Endothelial cell of umbilical vein (primary cell): ENCODE results near the gene RTN4RL1. TPM values are rescaled to one million over a fixed set of nuclear protein-coding genes. Genes with fewer than 3 reads are reported as not detected.

Experiments
- BruUV-seq: library from RNA; stranded (reverse); fragments of 400-500 nt; replicated peaks from 2 replicates; lab custom pipeline; 2021; lab: Mats Ljungman, UMichigan
- CTCF ChIA-PET: fragments of 300-600, 350-600 bp; sonication (Branson Sonifier 250); formaldehyde crosslinking; loops from one replicate; lab custom pipeline; 2021; ENCODE audit warnings: antibody characterized with exemption, inconsistent platforms; lab: Charles Lee
- POLR2A ChIA-PET: fragments of 300-600, 350-600 bp; sonication (Branson Sonifier 250); formaldehyde crosslinking; loops from one replicate; lab custom pipeline; 2021; ENCODE audit warnings: antibody characterized with exemption, inconsistent platforms; lab: Charles Lee
- DNase-seq: peaks from one replicate; pipeline ENCODE4 v3.0.0-alpha.2; 2011; ENCODE audit warnings: low read depth, low spot score
- FAIRE-seq: peaks from 2 replicates; lab custom pipeline; 2011; peaks lifted over from hg19 to GRCh38; lab: Jason Lieb, UNC
- H2AFZ ChIP-seq: 2 replicates; pipeline ENCODE4 v1.6.0; 2012; ENCODE audit warnings: low read depth, low read length, control low read depth, inconsistent platforms
- H3K27ac ChIP-seq: 2 replicates; pipeline ENCODE4 v1.5.1; 2011; ENCODE audit warnings: low read depth, mild to moderate bottlenecking, control low read depth, low read length, moderate library complexity; ENCODE audit not compliant: insufficient read depth
- H3K27me3 ChIP-seq, 2 experiments: 2 replicates each; pipeline versions ENCODE4 v1.6.0 to v1.6.1; 2011; ENCODE audit warnings: low read length in 2 of 2, mixed read lengths in 1 of 2; ENCODE audit not compliant: control insufficient read depth in 2 of 2, insufficient read depth in 2 of 2
- H3K36me3 ChIP-seq, 2 experiments: 2 replicates in 1 of 2; 3 replicates in 1 of 2; pipeline ENCODE4 v1.5.1; 2011; ENCODE audit warnings: low read length in 2 of 2, mild to moderate bottlenecking in 1 of 2, moderate library complexity in 1 of 2; ENCODE audit not compliant: control insufficient read depth in 2 of 2, insufficient read depth in 2 of 2; ENCODE audit errors: extremely low read depth in 1 of 2
- H3K4me1 ChIP-seq: 3 replicates; pipeline ENCODE4 v1.5.1; 2011; ENCODE audit warnings: mild to moderate bottlenecking, low read length; ENCODE audit not compliant: control insufficient read depth, insufficient read depth; ENCODE audit errors: extremely low read depth
- H3K4me2 ChIP-seq: 2 replicates; pipeline ENCODE4 v1.6.1; 2011; ENCODE audit warnings: low read length, control low read depth, mixed read lengths; ENCODE audit not compliant: insufficient read depth
- H3K4me3 ChIP-seq, 3 experiments: fragments of 200-600 bp in 1 of 3; sonication (generic), shearing (Covaris generic) in 1 of 3; replicated peaks in 1 of 3; 2 replicates each; pipeline ENCODE4 v1.5.1; 2011 to 2016; ENCODE audit warnings: control low read depth in 3 of 3, low read length in 3 of 3, mild to moderate bottlenecking in 2 of 3, inconsistent platforms in 1 of 3, low read depth in 1 of 3, moderate library complexity in 1 of 3; ENCODE audit not compliant: insufficient read depth in 1 of 3
- H3K79me2 ChIP-seq: 2 replicates; pipeline ENCODE4 v1.6.0; 2012; ENCODE audit warnings: low read length, inconsistent platforms; ENCODE audit not compliant: control insufficient read depth, insufficient read depth
- H3K9ac ChIP-seq: replicated peaks from 2 replicates; pipeline ENCODE3; 2011; ENCODE audit warnings: low read length, control low read depth; ENCODE audit not compliant: insufficient read depth; ENCODE audit errors: extremely low read depth
- H3K9me1 ChIP-seq: replicated peaks from 3 replicates; pipeline ENCODE4 v1.6.0; 2011; ENCODE audit warnings: mild to moderate bottlenecking, low read length; ENCODE audit not compliant: control insufficient read depth, insufficient read depth; ENCODE audit errors: extremely low read depth
- H3K9me3 ChIP-seq: replicated peaks from 2 replicates; pipeline ENCODE4 v1.5.1; 2012; ENCODE audit warnings: low read length, inconsistent platforms; ENCODE audit not compliant: control insufficient read depth, insufficient read depth
- H4K20me1 ChIP-seq: replicated peaks from 2 replicates; pipeline ENCODE3; 2011; ENCODE audit warnings: mild to moderate bottlenecking, low read length; ENCODE audit not compliant: control insufficient read depth, insufficient read depth; ENCODE audit errors: extremely low read depth
- CTCF ChIP-seq, 2 donors: IDR thresholded peaks; 1 replicate in 1 of 2; 2 replicates in 1 of 2; pipeline ENCODE4 v1.5.1; 2011; ENCODE audit warnings: low read length in 2 of 2, mild to moderate bottlenecking in 2 of 2, moderate library complexity in 2 of 2, control low read depth in 1 of 2, inconsistent platforms in 1 of 2, low read depth in 1 of 2; ENCODE audit not compliant: insufficient read depth in 1 of 2; ENCODE audit errors: extremely low read depth in 1 of 2
- EZH2 ChIP-seq: IDR thresholded peaks from 2 replicates; pipeline ENCODE4 v1.6.1; 2012; ENCODE audit warnings: borderline replicate concordance, low read depth, mild to moderate bottlenecking, moderate library complexity, low read length, inconsistent platforms; ENCODE audit not compliant: severe bottlenecking
- FOS ChIP-seq: IDR thresholded peaks from 2 replicates; pipeline ENCODE4 v1.6.1; 2011; ENCODE audit warnings: mild to moderate bottlenecking, low read length, moderate library complexity, borderline replicate concordance; ENCODE audit not compliant: insufficient read depth
- GATA2 ChIP-seq: IDR thresholded peaks from 2 replicates; pipeline ENCODE4 v1.7.0; 2011; ENCODE audit warnings: low read depth, mild to moderate bottlenecking, moderate library complexity, mixed read lengths, low read length; ENCODE audit not compliant: insufficient read length, insufficient read depth
- JUN ChIP-seq: IDR thresholded peaks from 2 replicates; pipeline ENCODE4 v1.6.1; 2011; ENCODE audit warnings: borderline replicate concordance, low read depth; ENCODE audit not compliant: insufficient read length, insufficient read depth
- MAX ChIP-seq: IDR thresholded peaks from 2 replicates; pipeline ENCODE4 v1.6.1; 2011; ENCODE audit not compliant: insufficient read depth, insufficient read length
- MYC ChIP-seq: IDR thresholded peaks from one replicate; pipeline ENCODE4 v1.6.1; 2011; ENCODE audit warnings: mild to moderate bottlenecking, low read depth, low read length
- POLR2A ChIP-seq: IDR thresholded peaks from 2 replicates; pipeline ENCODE4 v1.6.1; 2012; ENCODE audit warnings: low read depth, mild to moderate bottlenecking, control low read depth, low read length
- POLR2AphosphoS5 ChIP-seq: IDR thresholded peaks from 2 replicates; pipeline ENCODE4 v1.6.1; 2012; ENCODE audit warnings: low read depth, mild to moderate bottlenecking, control low read depth, low read length, moderate library complexity; ENCODE audit not compliant: insufficient read depth
- dilution Hi-C: fragments of 300-500 bp; cut with MboI; formaldehyde crosslinking; loops from one replicate; pipeline ENCODE4 v1.15.0; 2019; ENCODE audit warnings: low sequenced_read_pairs; ENCODE audit not compliant: extremely low pct_ligation_motif_present
- intact Hi-C: fragments of 100-400 bp; cut with micrococcal nuclease; formaldehyde crosslinking; loops from one replicate; pipeline ENCODE4 v1.10.0; 2022
- polyA plus RNA-seq, 4 experiments: library from polyadenylated mRNA; depleted of rRNA in 3 of 4; stranded (reverse) in 3 of 4; unstranded in 1 of 4; fragments of >200 nt; gene quantifications; 2 replicates each; pipeline versions ENCODE4 v1.2.1 to v1.2.3, GENCODE V29; 2011 to 2012; ENCODE audit warnings: missing spikeins in 1 of 4
- total RNA-seq: library from RNA; stranded (reverse); gene quantifications from 2 replicates; pipeline ENCODE4 v1.2.3, GENCODE V29; 2021

The RTN4RL1 gene
- total and polyA plus RNA-seq, 2 donors (not counting 3 experiments of a cell fraction or from before 2014, with no cell fraction given), result 0.04 TPM; not detected in 1

- ChIA-PET CTCF (interaction anchor here (1.5 to 1.6 kb wide), 2 partner anchors 23 to 52 kb away, joined by 3 to 4 read pairs; no protein-coding TSS in a partner anchor), POLR2A (no interaction called here)
- Histone ChIP-seq H3K27me3 (no peaks in the 10 kb centered on the region), H3K79me2 (no peaks in the 10 kb centered on the region), H3K27ac (no peak overlapping the region), H2AFZ (no peak overlapping the region), H4K20me1 (no peaks in the 10 kb centered on the region), H3K4me2 (no peak overlapping the region), H3K4me1 (no peaks in the 10 kb centered on the region), H3K9me1 (no peaks in the 10 kb centered on the region), H3K9ac (no peak overlapping the region), H3K36me3 (no peaks in the 10 kb centered on the region), H3K9me3 (no peaks in the 10 kb centered on the region), H3K4me3 (no peak overlapping the region)
- no peak for TF ChIP-seq POLR2AphosphoS5
- TF ChIP-seq CTCF (IDR thresholded peaks at IDR 0.05; ENCODE audit: extremely low read depth in 1 of 2, insufficient read depth in 1 of 2, low read depth in 1 of 2, low read length in 2 of 2), result no peak
- TF ChIP-seq MYC, result no peak
- no peak for TF ChIP-seq MAX
- no peak for TF ChIP-seq EZH2
- no peak for TF ChIP-seq POLR2A
- TF ChIP-seq GATA2, result no peak
- no peak for TF ChIP-seq JUN
- TF ChIP-seq FOS, result no peak
- dilution Hi-C loops, result no loop called here
- intact Hi-C loops, result no loop called here
- no TSS peak for BruUV-seq
- no peak for DNase-seq
- FAIRE-seq, result no peak
These were observed 64.6 kb downstream of the RTN4RL1 start for GRCh38 chr17:1960545-1960912.
